Activated CD4-positive, alpha-beta memory T cell treated with anti-CD3 and anti-CD28 coated beads for 36 hours (primary cell): ENCODE data around the gene AJAP1. TPM values are rescaled to one million over a fixed set of nuclear protein-coding genes. Genes with fewer than 3 reads are reported as not detected.

ENCODE experiments used
- CTCF ChIA-PET: fragments of 350-600 bp; sonication (Branson Sonifier 250); formaldehyde crosslinking; loops from one replicate; lab custom pipeline; 2021; ENCODE audit warnings: antibody characterized with exemption, inconsistent platforms; lab: Charles Lee
- POLR2A ChIA-PET: fragments of 350-600 bp; sonication (Branson Sonifier 250); formaldehyde crosslinking; loops from one replicate; lab custom pipeline; 2021; ENCODE audit warnings: antibody characterized with exemption; lab: Charles Lee
- DNase-seq: peaks from one replicate; pipeline ENCODE4 v3.0.0-alpha.2; 2020
- H3K27ac Mint-ChIP-seq: one replicate; pipeline ENCODE4 v1.8.0; 2021; ENCODE audit warnings: mixed read lengths
- H3K27me3 Mint-ChIP-seq: one replicate; pipeline ENCODE4 v1.8.0; 2021; ENCODE audit warnings: mixed read lengths
- H3K36me3 Mint-ChIP-seq: one replicate; pipeline ENCODE4 v1.8.0; 2021; ENCODE audit warnings: mixed read lengths
- H3K4me1 Mint-ChIP-seq: one replicate; pipeline ENCODE4 v1.8.0; 2021; ENCODE audit warnings: low read depth, mixed read lengths
- H3K4me3 Mint-ChIP-seq: one replicate; pipeline ENCODE4 v1.8.0; 2021; ENCODE audit warnings: mild to moderate bottlenecking, mixed read lengths
- H3K9me3 Mint-ChIP-seq: one replicate; pipeline ENCODE4 v1.8.0; 2021; ENCODE audit warnings: mixed read lengths
- intact Hi-C: fragments of 100-400 bp; cut with micrococcal nuclease; formaldehyde crosslinking; loops from one replicate; pipeline ENCODE4 v1.15.1; 2023
- total RNA-seq, 2 experiments: library from RNA; stranded (reverse); gene quantifications; one replicate each; pipeline ENCODE4 v1.2.3, GENCODE V29; 2021

Gene AJAP1
- total RNA-seq, 2 experiments from 2014 or later, result not detected

DNA sequence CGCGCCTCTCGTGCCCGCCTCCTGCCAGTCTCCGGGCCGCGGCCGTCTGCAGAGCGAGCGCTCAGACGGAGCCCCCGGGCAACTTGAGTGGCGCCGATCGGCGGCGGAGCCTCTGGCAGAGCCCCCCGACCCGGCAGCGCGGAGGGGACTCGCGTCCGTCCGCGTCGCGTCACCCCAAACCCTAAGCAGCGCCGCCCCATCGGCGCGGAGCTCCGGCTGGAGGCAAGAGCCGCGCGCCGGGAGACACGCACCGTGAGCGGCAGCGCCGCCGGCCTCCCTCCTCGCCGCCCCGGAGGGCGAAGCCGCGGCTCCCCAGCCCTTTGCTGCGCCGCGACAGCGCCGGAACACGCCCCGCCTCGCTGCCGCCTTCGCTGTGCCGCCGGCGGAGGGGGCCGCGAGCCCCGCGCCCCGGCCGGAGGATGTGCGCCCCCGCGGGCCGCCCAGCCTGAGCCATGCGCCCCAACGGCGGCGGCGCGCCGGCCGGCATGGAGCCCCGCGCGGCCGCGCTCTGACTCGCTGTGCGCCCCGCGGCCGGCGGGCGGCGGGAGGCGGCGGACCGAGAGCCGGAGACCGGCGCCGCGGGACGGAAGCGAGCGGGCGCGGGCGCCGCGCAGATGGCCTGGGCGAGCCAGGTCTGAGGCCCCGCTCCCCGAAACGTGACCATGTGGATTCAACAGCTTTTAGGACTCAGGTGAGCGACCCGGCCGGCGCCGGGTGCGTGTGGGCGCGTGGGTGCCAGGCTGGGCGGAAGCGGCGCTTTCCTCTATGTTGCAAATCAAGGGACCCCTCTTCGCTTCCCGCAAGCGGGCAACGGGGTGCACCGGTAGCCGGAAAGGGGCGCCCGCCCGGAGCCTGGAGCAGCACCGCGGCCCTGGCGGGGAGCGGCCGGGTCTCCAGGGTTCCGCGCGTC is 610 bp downstream of the AJAP1 start:
- Mint-ChIP-seq H3K36me3 (no peaks in the 10 kb centered on the region), H3K4me3 (no peak overlapping the region), H3K4me1 (peaks cover 2% of the 10 kb centered on the region), H3K27me3 (peaks cover 43% of the 10 kb centered on the region), H3K27ac (no peak overlapping the region), H3K9me3 (no peaks in the 10 kb centered on the region)
- ChIA-PET CTCF (no interaction called here), POLR2A (no interaction called here)
- no peak for DNase-seq
- intact Hi-C loops, result no loop called here

DNA sequence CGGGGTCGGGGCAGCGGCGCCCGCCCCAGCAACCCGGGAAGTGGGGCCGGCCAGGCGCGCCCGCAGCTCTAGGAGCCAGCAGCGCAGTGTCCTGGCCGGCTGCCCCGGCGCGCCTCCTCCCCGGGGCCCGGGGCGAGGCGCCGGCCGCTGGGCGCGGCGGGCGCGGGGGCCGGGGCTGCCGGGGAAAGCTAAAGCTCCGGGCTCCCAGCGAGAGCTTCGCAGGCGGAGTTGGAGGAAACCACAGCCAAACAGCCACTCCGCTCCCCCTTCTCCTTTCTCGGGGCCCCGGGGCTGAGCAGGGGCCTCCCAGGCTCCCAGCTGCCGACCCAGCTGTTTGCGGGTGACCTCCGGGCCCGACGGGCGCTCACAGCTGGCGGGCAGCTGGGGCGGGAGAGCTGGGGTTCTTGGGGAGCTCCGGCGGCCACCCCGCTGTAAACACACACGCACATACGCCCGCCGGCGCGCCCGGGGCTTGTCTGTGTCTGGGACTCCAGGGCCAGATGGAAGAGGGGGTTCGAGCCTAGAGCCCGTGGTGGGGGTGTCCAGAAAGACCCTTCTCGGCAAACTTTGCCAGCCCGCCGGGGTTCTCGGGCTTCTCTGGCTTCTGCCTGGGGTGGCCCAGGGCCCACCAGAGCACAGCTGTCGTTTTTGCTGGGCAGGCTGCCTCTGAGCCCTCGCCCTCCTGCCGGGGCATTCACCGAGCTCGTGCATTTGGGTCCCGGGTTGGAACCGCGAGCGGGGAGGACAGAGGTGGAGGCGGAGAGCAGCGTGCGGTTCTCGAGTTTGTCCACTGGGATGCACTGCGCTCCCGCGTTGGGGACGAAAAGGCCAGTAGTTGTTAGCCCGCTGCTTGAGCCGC is 1.5 kb downstream of the AJAP1 start:
- intact Hi-C loops, result no loop called here
- H3K27ac Mint-ChIP-seq, result no peak overlapping the region
- H3K9me3 Mint-ChIP-seq, result no peaks in the 10 kb centered on the region
- ChIA-PET POLR2A (no interaction called here), CTCF (no interaction called here)
- peaks cover 49% of the 10 kb centered on the region for H3K27me3 Mint-ChIP-seq
- peaks cover 2% of the 10 kb centered on the region for H3K4me1 Mint-ChIP-seq
- peak; percentile 29 for DNase-seq
- H3K36me3 Mint-ChIP-seq, result no peaks in the 10 kb centered on the region
- H3K4me3 Mint-ChIP-seq, result no peak overlapping the region

DNA sequence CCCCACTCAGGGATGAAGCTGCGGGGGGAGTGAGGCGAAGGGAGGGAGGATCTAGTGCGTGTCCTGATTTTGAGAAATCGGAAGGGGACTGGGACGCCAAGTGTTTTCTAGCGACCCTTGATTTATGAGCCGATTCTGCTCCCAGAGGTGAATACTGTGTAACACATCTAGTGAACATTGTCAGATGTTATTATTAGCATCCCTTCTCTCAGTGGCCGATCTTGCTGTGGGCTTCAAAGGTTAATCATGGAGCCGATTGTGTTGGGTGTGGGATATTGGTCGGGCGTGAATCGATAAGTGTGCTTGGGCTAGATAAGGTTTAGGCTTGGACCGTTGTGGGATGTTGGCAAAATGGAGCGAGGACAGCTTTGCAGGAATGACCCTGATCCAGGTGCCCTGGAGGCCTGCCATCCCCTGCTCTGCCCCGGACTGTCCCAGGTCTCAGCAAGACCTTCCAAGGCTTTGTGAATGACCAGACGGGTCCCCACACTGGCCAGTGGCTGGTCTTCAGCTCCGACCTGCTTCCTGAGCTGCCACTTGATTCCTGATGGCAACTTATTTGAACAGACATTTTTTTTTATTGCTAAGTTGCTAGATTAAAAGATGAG is 2.2 kb downstream of the AJAP1 start:
- ChIA-PET POLR2A (no interaction called here), CTCF (no interaction called here)
- peaks cover 52% of the 10 kb centered on the region for H3K27me3 Mint-ChIP-seq
- H3K27ac Mint-ChIP-seq, result no peak overlapping the region
- intact Hi-C loops, result no loop called here
- peaks cover 2% of the 10 kb centered on the region for H3K4me1 Mint-ChIP-seq
- no peak overlapping the region for H3K4me3 Mint-ChIP-seq
- DNase-seq, result no peak
- no peaks in the 10 kb centered on the region for H3K36me3 Mint-ChIP-seq
- H3K9me3 Mint-ChIP-seq, result no peaks in the 10 kb centered on the region

DNA sequence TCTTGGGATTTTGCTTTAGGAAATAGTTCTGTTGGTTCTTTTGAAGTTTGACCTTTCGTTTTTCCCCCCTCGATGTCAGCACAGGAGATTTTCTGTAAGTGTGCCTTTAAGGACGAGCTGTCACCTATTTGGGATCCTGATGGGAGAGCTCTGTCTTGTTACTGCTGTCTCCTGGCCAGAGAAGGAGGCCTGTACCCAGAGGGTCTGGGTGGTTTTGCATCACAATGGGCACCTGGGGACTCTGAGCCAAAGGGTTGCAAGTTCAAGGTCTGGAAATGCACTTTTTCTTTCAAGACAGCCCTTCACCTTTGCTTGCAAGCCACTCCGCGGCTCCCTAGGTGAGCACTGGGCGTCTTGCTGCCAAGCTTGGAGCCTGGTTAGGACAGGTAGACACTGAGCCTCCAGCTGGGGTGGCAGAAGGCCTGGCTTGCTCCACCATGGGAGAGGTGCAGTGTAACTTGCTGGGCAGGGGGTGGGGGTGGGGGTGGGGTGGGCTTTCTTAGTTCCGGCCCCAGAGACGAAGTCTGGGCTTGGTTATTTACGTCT is 2.9 kb downstream of the AJAP1 start:
- Mint-ChIP-seq H3K9me3 (no peaks in the 10 kb centered on the region), H3K4me1 (peaks cover 2% of the 10 kb centered on the region), H3K27ac (no peak overlapping the region), H3K27me3 (peaks cover 52% of the 10 kb centered on the region), H3K4me3 (no peak overlapping the region), H3K36me3 (no peaks in the 10 kb centered on the region)
- ChIA-PET CTCF (no interaction called here), POLR2A (no interaction called here)
- DNase-seq, result no peak
- intact Hi-C loops, result no loop called here

DNA sequence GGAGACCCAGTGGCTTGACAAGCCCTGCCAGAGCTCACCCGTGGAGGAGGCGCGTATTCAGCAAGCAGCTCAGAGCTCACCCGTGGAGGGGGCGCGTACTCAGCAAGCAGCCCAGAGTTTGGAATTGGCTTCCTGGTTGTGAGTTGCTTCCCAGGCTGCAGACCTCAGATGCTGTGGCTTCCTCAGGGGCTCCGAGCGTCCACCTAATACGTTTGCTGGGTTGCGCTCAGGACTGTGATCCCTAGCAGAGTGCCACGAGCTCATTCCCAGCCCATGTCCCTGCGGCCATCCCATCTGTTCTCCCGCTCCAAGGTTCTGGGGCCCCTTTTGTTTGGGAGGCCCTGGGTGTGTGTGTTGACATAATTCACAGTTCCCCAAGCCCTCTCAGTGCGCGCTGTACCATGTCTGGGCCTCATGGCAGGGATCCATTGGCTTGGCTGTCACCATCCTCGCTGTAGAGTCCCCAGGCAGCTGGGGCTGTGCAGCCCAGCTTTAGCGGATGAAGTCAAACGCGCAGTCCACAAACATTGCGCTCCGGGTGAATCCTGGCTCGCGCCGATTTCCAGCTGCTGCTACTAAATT is 3.6 kb downstream of the AJAP1 start:
- ChIA-PET CTCF (no interaction called here), POLR2A (no interaction called here)
- Mint-ChIP-seq H3K9me3 (no peaks in the 10 kb centered on the region), H3K4me3 (no peak overlapping the region), H3K4me1 (peaks cover 2% of the 10 kb centered on the region), H3K27me3 (peaks cover 52% of the 10 kb centered on the region), H3K27ac (no peak overlapping the region), H3K36me3 (no peaks in the 10 kb centered on the region)
- intact Hi-C loops, result no loop called here
- no peak for DNase-seq

DNA sequence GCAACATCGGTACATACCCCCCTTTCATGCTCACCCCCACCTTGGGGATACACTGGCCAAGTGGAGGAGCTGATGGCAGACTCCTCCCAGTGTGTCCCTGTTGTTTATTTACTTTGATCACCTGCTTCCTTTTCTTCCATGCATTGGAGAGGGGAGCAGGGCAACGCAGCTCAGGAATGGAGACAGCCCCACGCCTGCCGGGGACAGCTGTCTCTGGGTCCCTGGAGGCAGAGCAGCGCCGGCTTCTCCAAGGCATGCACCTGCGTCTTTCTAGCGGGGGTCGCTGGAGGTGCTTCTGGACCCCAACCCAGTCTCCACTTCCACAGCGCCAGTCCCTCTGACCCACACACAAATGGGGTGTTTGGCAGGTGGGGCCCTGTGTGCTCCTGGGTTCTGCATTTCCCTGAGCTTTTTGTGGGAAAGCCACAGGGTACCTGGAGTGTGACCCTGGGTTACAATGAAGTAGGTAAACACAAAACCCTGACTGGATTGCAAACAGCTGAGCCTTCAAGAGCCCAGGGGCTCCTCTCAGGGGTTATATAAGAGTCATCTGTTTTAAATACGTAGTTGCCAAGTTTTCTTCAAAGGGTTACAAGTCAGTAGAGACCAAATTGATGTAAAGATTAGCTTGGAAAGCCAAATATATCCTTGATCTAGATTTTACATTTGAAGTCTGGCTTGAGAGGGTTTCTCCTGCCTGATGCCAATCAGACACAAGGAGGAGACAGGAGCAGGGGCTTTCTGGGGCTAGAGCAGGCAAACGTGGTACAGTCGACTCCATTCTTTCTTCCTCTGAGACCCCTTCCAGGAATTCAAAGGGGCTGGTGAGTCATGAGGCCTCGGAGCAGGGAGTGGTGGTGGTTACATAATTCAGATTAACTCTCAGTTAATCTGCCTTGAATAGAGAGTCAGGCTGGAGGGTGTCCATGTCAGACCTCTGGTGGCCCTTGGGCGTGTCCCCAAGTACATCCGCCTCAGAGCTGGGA is 4.5 kb downstream of the AJAP1 start:
- no peak for DNase-seq
- H3K36me3 Mint-ChIP-seq, result no peaks in the 10 kb centered on the region
- CTCF ChIA-PET, result no interaction called here
- intact Hi-C loops, result no loop called here
- no peaks in the 10 kb centered on the region for H3K9me3 Mint-ChIP-seq
- no peak overlapping the region for H3K27ac Mint-ChIP-seq
- peaks cover 49% of the 10 kb centered on the region for H3K27me3 Mint-ChIP-seq
- H3K4me1 Mint-ChIP-seq, result no peaks in the 10 kb centered on the region
- POLR2A ChIA-PET, result no interaction called here
- H3K4me3 Mint-ChIP-seq, result no peak overlapping the region

DNA sequence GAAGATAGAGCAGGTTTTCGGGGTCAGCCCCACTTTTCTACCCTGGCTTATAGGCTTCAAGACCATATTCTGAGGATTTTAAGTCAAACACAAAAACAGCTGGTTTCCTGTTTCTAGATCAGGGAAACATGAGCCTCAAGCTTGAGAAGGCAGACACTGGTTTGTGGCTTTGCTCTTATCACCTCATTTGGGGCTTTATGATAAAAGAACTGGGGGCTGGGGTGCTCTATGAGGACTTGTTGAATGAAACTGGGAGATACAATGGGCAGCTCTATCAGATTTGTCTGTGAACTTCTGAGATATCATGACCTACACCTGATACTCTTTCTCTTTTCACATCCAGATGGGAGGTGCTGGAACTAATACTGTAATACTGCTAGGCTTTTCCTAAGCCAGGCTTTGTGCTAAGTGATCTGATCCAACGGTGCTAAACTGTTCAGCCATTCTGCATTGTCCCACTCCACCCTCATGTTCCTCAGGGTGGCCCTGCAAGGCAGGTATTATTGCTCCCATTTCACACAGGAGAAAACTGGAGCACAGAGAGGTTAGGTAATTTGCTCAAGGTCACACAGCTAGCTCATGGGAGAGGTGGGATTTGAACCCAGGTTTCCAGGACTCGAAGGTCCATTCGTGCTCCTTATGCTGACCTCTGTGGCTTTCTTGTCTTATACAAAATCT is 6.6 kb downstream of the AJAP1 start:
- ChIA-PET POLR2A (no interaction called here), CTCF (no interaction called here)
- intact Hi-C loops, result no loop called here
- Mint-ChIP-seq H3K9me3 (no peaks in the 10 kb centered on the region), H3K4me3 (no peak overlapping the region), H3K27ac (no peak overlapping the region), H3K36me3 (no peaks in the 10 kb centered on the region), H3K4me1 (no peaks in the 10 kb centered on the region), H3K27me3 (peaks cover 54% of the 10 kb centered on the region)
- no peak for DNase-seq

DNA sequence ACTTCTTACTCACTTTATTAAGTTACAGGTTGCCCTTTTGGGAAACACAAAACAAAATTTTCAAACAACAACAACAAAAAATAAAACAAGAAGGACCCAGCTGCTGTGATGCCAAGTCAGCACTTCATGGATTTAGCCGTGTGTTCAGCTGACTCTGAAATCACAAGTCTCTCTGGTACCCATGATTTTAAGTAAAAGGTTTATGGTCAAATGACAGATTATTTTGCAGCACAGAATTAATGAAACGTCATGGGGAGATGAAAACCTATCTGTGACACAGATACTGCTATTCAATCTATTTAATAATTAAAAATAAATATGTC is 7.1 kb downstream of the AJAP1 start:
- CTCF ChIA-PET, result no interaction called here

DNA sequence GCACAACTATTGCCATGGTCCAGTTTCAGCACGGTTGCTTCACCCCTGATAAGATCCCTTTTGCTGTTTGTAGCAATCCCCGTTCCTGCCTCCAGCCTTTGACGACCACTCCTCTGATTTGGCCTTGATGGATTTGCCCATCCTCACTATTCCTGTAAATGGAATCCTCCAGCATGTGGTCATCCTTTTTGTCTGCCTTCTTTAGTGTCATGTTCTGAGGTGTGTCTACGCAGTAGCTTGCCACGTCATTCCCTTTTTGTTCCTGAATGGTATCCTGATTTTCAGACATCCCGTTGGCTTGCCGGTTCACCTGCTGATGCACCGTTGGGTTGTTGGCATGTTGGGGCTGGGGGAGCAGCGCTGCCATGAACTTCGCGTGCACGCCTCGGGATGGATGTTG is 7.8 kb downstream of the AJAP1 start:
- no peaks in the 10 kb centered on the region for H3K9me3 Mint-ChIP-seq
- no peaks in the 10 kb centered on the region for H3K4me1 Mint-ChIP-seq
- H3K36me3 Mint-ChIP-seq, result no peaks in the 10 kb centered on the region
- H3K4me3 Mint-ChIP-seq, result no peak overlapping the region
- POLR2A ChIA-PET, result no interaction called here
- intact Hi-C loops, result no loop called here
- CTCF ChIA-PET, result no interaction called here
- H3K27me3 Mint-ChIP-seq, result peaks cover 43% of the 10 kb centered on the region
- H3K27ac Mint-ChIP-seq, result no peak overlapping the region
- DNase-seq, result no peak

More for the DNA sequence above, 7.1 kb downstream of the AJAP1 start:
- Mint-ChIP-seq H3K36me3 (no peaks in the 10 kb centered on the region), H3K9me3 (no peaks in the 10 kb centered on the region), H3K27me3 (peaks cover 50% of the 10 kb centered on the region), H3K4me1 (no peaks in the 10 kb centered on the region), H3K27ac (no peak overlapping the region), H3K4me3 (no peak overlapping the region)
- intact Hi-C loops, result no loop called here
- POLR2A ChIA-PET, result no interaction called here
- DNase-seq, result no peak

DNA sequence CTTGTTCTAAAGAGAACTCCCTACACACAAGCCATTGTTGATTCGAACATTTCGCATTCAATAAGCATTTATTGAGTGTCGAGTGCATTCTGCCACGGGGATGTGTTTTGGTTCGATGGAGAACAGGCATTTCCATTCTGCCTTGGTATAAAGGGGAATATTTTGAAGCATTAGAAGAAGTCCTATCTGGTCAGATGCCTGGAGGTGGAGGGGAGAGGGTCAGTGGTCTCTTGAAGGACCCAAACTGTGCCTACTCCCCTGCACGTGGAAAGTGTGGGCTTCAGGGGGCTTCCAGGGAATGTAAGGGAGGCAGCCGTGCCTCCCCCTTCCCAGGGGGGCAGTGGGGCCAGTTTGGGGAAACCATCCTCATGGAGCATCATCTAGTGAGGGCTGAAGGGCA is 8.3 kb downstream of the AJAP1 start:
- Mint-ChIP-seq H3K36me3 (no peaks in the 10 kb centered on the region), H3K27ac (no peak overlapping the region), H3K9me3 (no peaks in the 10 kb centered on the region), H3K27me3 (peaks cover 39% of the 10 kb centered on the region), H3K4me1 (no peaks in the 10 kb centered on the region), H3K4me3 (no peak overlapping the region)
- intact Hi-C loops, result no loop called here
- ChIA-PET POLR2A (no interaction called here), CTCF (no interaction called here)
- DNase-seq, result no peak

DNA sequence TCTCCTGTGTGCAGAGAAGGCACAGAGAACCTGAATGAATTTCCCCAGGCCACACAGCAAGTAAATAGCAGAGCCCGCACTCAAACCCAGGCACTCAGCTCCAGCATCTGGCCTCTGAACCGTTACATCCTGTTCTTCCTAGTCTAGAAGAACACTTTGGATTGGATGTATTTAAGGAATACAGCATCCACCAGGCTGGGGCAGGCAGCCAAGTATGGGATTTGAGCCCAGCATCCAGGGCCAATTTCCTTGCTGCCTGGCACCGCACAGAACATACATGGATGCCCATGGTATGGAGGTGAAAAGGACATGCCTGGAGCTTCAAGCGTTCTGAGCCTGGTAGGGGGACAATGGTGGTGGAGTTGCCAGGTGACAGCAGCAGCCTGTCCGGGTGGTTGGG is 9.7 kb downstream of the AJAP1 start:
- H3K4me1 Mint-ChIP-seq, result no peaks in the 10 kb centered on the region
- H3K9me3 Mint-ChIP-seq, result no peaks in the 10 kb centered on the region
- intact Hi-C loops, result no loop called here
- CTCF ChIA-PET, result no interaction called here
- H3K36me3 Mint-ChIP-seq, result no peaks in the 10 kb centered on the region
- POLR2A ChIA-PET, result no interaction called here
- no peak for DNase-seq
- no peak overlapping the region for H3K27ac Mint-ChIP-seq
- peaks cover 31% of the 10 kb centered on the region for H3K27me3 Mint-ChIP-seq
- no peak overlapping the region for H3K4me3 Mint-ChIP-seq
